CD4-positive, alpha-beta T cell treated with Interleukin-10 for 1 hour (primary cell): ENCODE data around the gene PATZ1.
"Not testable (repeated sequence)": the region's sequence is repeated elsewhere in the genome, so short reads cannot be mapped to it uniquely, and the experiment has no call there.

Experiments used
- DNase-seq: peaks from one replicate; pipeline ENCODE4 v3.0.0-alpha.2; 2020

PATZ1 gene

DNA sequence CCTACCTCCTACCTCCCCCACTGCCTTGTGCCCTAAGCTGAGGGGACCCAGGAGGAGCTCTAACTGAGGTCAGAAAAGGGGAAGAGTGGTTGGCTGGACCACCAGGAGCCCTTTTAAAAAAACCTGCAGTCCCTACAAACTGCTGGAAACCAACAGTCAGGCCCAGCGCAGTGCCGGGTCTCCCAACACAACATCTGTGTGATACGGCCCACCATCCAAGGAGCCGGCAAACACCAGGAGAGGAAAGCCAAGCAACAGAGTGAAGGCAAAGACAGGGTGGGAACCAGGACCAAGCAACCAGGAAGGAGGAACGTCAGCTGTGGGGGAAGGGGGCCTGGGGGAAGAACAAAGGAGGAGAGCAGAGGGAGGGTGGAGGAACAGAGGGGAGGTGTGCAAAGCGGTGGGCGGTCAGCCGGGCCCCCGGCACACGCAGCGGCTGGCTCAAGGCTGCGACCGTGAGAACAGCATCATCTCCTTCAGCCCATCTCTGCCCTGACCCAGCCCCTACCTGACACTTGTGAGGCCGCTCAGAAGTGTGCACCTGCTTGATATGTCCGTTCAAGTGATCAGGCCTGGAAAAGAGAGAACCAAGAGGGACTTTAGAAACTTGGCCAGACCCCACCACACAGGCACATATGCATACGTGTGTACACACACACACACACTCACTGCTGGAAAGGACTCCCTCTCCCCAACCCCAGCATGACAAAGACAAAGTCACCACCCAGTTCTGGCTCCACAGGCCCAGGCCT is 3.6 kb downstream of the PATZ1 start:
- no peak for DNase-seq

- DNase-seq = no peak
Observed at GRCh38 chr22:31341386-31342088, 4.6 kb downstream of the PATZ1 start.

GRCh38 chr22:31340765-31341247 is 5.3 kb downstream of the PATZ1 start:
- no peak for DNase-seq

DNA sequence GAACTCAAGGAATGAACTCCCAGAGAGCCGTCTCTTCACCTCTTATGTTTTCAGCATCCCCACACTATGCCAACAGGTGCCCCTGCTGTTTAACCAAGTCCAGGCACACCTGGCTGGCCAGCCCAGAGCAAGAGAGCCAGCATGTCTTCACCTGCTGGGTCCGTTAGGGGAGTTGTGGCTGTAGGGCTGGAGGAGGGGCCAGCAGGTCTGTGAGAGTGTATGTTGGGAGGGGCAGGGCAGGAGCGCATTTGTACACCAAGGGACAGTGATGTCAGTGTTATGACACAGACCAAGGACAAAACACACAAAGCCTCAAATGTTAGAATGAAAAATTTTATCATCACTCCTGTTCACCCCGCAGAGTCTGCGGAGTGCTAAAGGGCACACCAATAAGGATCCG is 5.8 kb downstream of the PATZ1 start:
- no peak for DNase-seq

- no peak for DNase-seq
Observed at GRCh38 chr22:31339148-31339832, 6.9 kb downstream of the PATZ1 start.

- no peak for DNase-seq
Observed at GRCh38 chr22:31337178-31337577, 9.0 kb downstream of the PATZ1 start.

- DNase-seq = no peak
Observed at GRCh38 chr22:31334329-31334728, 11.8 kb downstream of the PATZ1 start.

- no peak for DNase-seq
Observed at GRCh38 chr22:31333641-31334040, 12.5 kb downstream of the PATZ1 start.

DNA sequence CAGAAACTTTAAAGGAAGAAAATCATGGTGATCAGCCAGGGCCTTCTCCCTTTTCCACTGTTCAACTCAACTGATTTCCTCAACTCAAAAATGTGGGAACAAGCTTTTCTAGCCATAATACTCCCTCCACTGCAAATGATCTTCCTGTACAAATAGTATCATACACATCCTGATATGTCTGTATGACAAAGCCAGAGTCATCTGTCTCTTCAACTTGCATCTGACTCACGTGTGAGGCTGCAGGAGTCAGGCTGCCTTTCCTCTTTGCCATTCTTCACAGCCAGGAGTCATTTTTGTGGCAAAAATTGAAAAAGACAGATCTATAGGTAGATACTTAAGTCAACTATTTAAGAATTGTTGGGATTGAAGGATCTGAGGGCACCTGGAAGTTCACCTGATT is 13.3 kb downstream of the PATZ1 start:
- DNase-seq = no peak

- no peak for DNase-seq
Observed at GRCh38 chr22:31332010-31332409, 14.1 kb downstream of the PATZ1 start.

DNA sequence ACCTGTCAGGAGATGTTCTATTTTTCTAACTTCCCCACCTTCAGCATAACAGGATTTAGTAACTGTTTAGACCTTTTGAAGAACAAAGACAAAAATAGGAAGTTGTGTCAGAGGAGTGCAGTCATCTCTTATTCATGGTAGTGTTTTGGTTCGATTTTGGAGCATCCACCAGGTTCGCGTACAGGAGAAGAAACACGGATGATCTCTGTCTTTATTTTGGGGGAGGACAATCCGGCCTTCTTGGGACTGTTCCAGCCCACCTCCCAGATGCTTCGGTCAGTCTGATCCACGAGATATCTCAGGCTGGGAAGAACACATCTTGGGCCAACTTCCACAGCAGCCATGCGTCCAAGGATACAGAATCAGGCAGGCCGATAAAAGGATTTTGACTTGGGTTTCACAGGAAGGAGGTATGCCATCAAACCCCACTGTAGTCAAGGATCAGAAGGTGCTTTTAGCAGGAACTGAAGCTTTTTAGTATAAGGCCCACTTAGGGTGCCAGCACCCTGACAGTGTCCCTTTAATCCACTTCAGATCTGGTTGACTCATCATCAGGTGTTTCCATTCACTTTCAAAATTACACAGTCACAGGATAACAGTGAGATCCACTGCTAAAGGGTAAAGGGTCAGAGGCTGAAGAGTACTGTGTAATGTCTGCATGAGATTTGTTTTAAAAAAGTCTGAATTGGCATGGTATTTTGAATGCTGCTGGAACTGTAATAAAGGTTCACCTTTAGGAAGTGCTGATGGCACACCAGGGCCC is 16.5 kb downstream of the PATZ1 start:
- no peak for DNase-seq

DNA sequence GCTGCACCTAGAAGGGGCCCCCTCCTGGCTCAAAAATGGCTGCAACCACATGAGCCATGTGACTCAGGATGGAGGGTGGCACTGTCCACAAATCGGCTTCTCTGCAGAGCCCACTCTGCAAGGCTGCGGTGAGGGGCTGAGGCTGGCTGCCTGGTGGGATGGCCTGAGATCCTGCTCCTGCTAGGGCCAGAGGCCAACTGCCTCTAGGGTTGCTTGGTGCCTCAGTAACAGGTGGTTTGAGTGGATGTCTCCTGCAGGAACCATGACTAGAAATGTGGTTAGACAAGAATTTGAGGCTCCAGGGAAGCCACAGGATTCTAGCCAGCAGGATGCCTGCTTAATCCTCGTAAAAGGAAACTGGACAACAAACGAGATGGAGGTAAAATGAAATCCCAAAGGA is 17.1 kb downstream of the PATZ1 start:
- no peak for DNase-seq

- no peak for DNase-seq
Observed at GRCh38 chr22:31328544-31328960, 17.6 kb downstream of the PATZ1 start.

GRCh38 chr22:31327806-31328543 is 18.2 kb downstream of the PATZ1 start:
- no peak for DNase-seq

GRCh38 chr22:31326877-31327276 is 19.3 kb downstream of the PATZ1 start:
- DNase-seq = no peak

DNA sequence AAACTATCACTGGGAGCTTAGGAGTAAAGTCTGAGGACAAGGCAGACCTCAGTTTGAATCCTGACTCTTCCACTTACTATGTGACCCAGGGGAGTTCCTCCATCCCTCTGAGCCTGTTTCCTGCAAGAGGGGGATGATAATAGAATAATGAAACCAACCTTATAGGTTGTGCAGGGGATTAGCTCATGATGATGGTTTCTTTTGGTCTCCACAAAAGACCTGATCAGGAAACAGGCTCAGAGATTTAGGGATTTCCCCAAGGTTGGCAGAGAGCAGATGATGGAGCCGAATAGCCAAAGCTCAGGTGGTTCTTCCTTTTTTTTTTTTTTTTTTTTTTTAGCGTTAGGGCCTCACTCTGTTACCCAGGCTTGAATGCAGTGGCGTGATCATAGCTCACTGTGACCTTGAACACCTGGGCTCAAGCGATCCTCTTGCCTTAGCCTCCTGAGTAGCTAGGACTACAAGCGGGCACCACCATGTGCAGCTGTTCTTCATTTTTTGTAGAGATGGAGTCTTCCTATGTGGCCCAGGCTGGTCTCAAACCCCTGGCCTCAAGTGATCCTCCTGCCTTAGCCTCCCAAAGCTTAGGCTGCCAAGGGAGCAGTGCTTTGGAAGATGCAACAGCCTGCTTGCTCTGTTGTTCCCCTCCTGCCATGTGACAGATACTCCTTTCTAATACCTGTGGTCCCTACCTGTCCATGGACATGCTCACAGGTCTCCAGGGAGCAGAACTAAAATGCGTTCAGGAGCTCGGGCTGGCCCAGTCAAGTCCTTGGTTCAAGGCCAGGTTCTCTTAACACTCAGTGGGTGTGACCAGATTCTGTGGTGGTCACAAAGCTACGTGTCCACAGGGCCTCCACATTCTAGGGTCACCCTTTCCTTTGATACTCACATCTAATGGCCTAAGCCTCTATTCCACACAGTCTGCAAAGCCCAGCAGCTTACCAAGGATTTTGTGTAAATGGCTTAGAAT is 22.3 kb downstream of the PATZ1 start:
- DNase-seq = no peak

DNA sequence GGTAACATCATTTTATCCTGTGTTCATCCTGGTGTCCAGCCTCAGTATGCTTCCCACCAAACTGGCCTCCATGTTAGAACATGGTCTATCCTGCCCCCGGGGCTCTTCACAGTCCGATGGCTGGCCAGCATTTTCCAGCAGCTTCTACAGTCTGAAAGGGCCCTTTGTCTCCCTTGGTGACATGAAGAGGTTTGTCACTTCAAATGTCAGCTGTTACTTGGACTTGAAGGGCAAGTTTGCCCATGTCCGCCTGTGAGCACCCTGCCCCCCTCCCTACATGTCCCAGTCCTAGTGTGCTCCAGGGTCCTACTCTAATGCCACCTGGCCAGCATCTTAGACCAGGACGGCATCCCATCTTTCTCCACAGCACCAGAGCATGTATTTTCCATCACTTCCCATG is 24.7 kb downstream of the PATZ1 start:
- DNase-seq = no peak

GRCh38 chr22:31314220-31314619 is 31.9 kb downstream of the PATZ1 start:
- DNase-seq = not testable (repeated sequence)

GRCh38 chr22:31313366-31314147 is 32.6 kb downstream of the PATZ1 start:
- peak; percentile 68 for DNase-seq

GRCh38 chr22:31308181-31308580 is 38.0 kb downstream of the PATZ1 start:
- DNase-seq = no peak
